Ascending aorta (tissue), 2 donors: ENCODE results near the gene GRM5. TPM values are rescaled to one million over a fixed set of nuclear protein-coding genes. Genes with fewer than 3 reads are reported as not detected.

ENCODE experiments used
- DNase-seq, 2 donors: peaks; one replicate each; pipeline ENCODE4 v3.0.0-alpha.2; 2019; ENCODE audit warnings: low spot score in 2 of 2
- H3K27ac ChIP-seq, 2 donors: fragments of 200-600 bp; sonication (generic); one replicate each; pipeline ENCODE4 v1.5.1; 2016 to 2017; ENCODE audit warnings: mild to moderate bottlenecking in 1 of 2
- H3K27me3 ChIP-seq: fragments of 200-600 bp; sonication (generic); one replicate; pipeline ENCODE4 v1.5.1; 2017
- H3K36me3 ChIP-seq, 2 donors: fragments of 200-600 bp; sonication (generic); one replicate each; pipeline ENCODE4 v1.5.1; 2016
- H3K4me1 ChIP-seq, 2 donors: fragments of 200-600 bp; sonication (generic); one replicate each; pipeline ENCODE4 v1.5.1; 2016 to 2017; ENCODE audit warnings: mild to moderate bottlenecking in 1 of 2
- H3K4me3 ChIP-seq, 2 donors: fragments of 200-600 bp; sonication (generic); one replicate each; pipeline ENCODE4 v1.5.1; 2016 to 2017; ENCODE audit warnings: mild to moderate bottlenecking in 1 of 2
- H3K9me3 ChIP-seq, 2 donors: fragments of 200-600 bp; sonication (generic); one replicate each; pipeline ENCODE4 v1.5.1; 2016
- intact Hi-C: fragments of 100-400 bp; cut with DNase I; formaldehyde crosslinking; loops from one replicate; pipeline ENCODE4 v1.15.1; 2023
- total RNA-seq: library from RNA; depleted of rRNA; stranded (reverse); fragments of >200 nt; gene quantifications from one replicate; pipeline ENCODE4 v1.1.0, GENCODE V29; 2016
- TF ChIP-seq, protein P1 (sequence below), 3 experiments: fragments of 200-600 bp in 2 of 3; fragments of 450-650 bp in 1 of 3; sonication (generic) in 2 of 3; IDR thresholded peaks; one replicate each; pipeline ENCODE4 v1.5.1; 2016 to 2019; ENCODE audit warnings: antibody characterized with exemption in 3 of 3, mild to moderate bottlenecking in 1 of 3, moderate library complexity in 1 of 3

GRM5 gene
- total RNA-seq, 1 donor from 2014 or later = 10.2 TPM

DNA sequence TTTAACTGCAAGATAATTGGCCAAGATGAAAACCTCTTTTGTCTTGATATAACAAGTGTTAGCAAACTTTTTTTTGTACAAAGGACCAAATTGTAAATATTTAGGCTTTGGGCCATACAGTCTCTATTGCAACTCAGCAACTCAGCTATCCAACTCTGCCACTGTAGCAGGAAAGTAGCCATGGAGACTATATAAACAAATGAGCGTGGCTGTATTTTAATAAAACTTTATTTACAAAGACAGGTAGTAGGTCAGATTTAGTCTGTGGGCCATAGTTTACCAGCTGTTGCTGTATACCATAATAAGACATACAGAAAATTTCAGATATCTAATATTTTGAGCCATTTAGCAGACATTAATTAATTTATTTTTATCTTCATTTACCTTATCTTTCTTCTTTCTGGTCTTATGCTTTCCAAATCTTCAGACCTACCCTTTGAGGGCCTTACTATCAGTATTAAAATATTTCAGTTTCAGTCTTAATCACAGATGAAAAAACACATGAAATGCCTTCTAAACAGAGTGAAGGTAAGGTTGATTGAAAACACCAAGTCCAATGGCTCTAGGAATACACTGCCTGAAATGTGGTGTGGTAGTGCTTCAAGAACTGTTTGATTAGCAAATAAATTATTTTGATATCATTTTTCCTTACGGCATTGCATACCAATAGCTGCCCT, 471.4 kb downstream of the GRM5 start:
- intact Hi-C loops = no loop called here
- Histone ChIP-seq H3K4me1 (no peaks in the 10 kb centered on the region), H3K27ac (no peak overlapping the region), H3K27me3 (no peaks in the 10 kb centered on the region), H3K36me3 (no peaks in the 10 kb centered on the region), H3K4me3 (no peak overlapping the region), H3K9me3 (no peaks in the 10 kb centered on the region)
- no peak for DNase-seq
- TF ChIP-seq, protein P1, sequence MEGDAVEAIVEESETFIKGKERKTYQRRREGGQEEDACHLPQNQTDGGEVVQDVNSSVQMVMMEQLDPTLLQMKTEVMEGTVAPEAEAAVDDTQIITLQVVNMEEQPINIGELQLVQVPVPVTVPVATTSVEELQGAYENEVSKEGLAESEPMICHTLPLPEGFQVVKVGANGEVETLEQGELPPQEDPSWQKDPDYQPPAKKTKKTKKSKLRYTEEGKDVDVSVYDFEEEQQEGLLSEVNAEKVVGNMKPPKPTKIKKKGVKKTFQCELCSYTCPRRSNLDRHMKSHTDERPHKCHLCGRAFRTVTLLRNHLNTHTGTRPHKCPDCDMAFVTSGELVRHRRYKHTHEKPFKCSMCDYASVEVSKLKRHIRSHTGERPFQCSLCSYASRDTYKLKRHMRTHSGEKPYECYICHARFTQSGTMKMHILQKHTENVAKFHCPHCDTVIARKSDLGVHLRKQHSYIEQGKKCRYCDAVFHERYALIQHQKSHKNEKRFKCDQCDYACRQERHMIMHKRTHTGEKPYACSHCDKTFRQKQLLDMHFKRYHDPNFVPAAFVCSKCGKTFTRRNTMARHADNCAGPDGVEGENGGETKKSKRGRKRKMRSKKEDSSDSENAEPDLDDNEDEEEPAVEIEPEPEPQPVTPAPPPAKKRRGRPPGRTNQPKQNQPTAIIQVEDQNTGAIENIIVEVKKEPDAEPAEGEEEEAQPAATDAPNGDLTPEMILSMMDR (IDR thresholded peaks at IDR 0.05) = no peak

DNA sequence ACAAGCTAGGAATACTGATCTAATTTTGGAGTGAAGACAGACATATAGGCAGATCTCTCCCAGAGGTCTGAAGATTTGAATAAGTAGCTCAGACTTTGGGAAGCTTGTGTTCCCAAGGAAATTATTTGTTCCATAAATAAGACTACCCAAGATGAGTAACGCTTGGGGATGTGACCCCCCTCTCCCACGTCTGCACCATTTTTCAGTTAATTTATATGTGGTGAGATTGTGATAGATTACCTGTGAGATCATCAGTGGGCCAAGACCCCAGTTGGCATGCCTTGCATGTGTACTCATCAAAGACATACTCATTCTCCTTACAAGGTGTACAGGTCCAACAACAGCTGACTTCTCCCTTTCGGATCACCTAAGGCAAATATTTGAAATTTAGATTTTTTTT, 475.4 kb downstream of the GRM5 start:
- H3K4me1 ChIP-seq = no peaks in the 10 kb centered on the region
- TF ChIP-seq, protein P1 (IDR thresholded peaks at IDR 0.05) = no peak
- no peak for DNase-seq
- no peaks in the 10 kb centered on the region for H3K27me3 ChIP-seq
- intact Hi-C loops = no loop called here
- no peak overlapping the region for H3K4me3 ChIP-seq
- H3K27ac ChIP-seq = no peak overlapping the region
- no peaks in the 10 kb centered on the region for H3K9me3 ChIP-seq
- H3K36me3 ChIP-seq = no peaks in the 10 kb centered on the region

DNA sequence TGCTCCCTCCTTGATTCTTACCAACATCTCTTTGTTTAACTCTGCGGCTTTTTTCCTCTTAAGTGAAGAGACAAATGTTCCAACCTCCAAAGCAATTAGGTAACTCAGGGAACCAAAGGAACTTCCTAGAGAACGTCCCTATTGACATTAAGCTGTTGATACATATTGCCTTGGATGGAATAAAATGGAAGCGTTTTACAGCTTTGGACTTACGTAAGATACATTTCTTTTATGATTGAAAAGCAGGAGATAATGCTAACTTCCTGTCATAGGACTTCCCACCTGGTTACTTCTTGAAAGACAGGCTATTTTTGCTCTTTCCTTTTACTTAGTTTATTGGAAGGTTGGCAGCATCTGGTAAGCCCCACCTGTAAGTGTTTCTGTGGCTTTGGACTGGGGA, 482.5 kb downstream of the GRM5 start:
- TF ChIP-seq, protein P1 (IDR thresholded peaks at IDR 0.05) = no peak
- H3K36me3 ChIP-seq = no peaks in the 10 kb centered on the region
- intact Hi-C loops = no loop called here

DNA sequence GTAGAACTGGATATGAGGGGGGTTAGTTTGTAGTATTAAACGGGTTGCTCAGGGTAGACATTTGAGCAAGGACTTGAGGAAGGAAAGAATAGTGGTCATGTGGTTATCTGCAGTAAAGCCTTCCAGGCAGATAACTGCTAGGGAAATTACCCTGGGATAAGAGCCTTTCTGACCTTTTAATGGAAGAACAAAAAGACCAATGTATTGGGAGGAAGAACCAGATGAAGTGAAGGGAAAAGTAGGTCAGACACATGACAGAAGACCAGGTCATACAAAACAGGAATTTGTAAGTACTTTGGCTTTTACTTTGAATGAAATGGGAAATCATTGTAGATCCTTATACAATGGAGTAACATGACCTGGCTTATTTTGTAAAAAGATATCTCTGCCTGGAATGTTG, 486.3 kb downstream of the GRM5 start:
- no peaks in the 10 kb centered on the region for H3K36me3 ChIP-seq

More for the DNA sequence above, 482.5 kb downstream of the GRM5 start:
- Histone ChIP-seq H3K4me1 (no peaks in the 10 kb centered on the region), H3K4me3 (no peak overlapping the region), H3K27me3 (no peaks in the 10 kb centered on the region), H3K9me3 (no peaks in the 10 kb centered on the region), H3K27ac (no peak overlapping the region)
- DNase-seq = no peak

DNA sequence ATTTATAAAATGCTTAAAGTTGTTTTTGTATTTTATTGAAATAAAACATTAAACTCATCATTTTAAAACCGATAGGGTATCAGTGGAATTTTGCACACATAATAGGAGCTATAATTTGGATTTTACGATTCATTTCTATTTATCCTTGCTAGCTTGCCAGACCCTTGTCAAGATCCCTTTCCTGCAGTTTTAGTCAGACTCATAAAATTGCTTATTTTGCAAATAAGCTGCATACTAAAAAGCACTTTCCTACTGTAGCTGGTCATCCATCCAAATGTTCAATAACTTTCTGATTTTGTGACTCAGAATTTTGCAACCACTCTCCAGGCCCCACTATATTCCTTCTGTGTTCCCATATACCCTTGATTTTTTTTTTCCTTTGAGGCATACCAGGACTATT, 489.0 kb downstream of the GRM5 start:
- Histone ChIP-seq H3K27me3 (no peaks in the 10 kb centered on the region), H3K9me3 (no peaks in the 10 kb centered on the region), H3K4me3 (no peak overlapping the region), H3K36me3 (no peaks in the 10 kb centered on the region), H3K27ac (no peak overlapping the region), H3K4me1 (no peaks in the 10 kb centered on the region)
- intact Hi-C loops = no loop called here
- DNase-seq = no peak
- TF ChIP-seq, protein P1 (IDR thresholded peaks at IDR 0.05) = no peak

More for the DNA sequence above, 486.3 kb downstream of the GRM5 start:
- DNase-seq = no peak
- Histone ChIP-seq H3K9me3 (no peaks in the 10 kb centered on the region), H3K27ac (no peak overlapping the region), H3K27me3 (no peaks in the 10 kb centered on the region), H3K4me3 (no peak overlapping the region), H3K4me1 (no peaks in the 10 kb centered on the region)
- TF ChIP-seq, protein P1 (IDR thresholded peaks at IDR 0.05) = no peak
- intact Hi-C loops = no loop called here

DNA sequence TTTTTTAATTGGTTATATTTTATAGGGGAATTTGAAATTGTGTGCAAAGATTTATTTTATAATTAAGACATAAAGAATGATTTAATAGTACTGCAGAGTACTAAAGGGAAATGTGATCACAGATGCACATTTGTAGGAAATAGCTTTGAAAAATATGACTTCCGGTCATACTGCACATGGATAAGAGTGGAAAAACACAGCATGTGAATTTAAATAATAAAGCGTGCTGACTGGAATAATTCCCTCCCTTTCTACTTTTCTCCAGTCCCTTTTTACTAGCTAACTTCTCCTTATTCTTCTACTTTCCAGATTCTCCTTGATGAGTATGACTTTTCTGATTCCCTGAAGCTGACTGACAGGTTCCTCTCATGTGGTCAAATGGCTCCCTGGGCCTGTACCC, 489.9 kb downstream of the GRM5 start:
- H3K27ac ChIP-seq = no peak overlapping the region
- H3K4me1 ChIP-seq = no peaks in the 10 kb centered on the region
- H3K27me3 ChIP-seq = no peaks in the 10 kb centered on the region
- TF ChIP-seq, protein P1 (IDR thresholded peaks at IDR 0.05) = no peak
- intact Hi-C loops = no loop called here
- no peaks in the 10 kb centered on the region for H3K9me3 ChIP-seq
- H3K4me3 ChIP-seq = no peak overlapping the region
- no peak for DNase-seq
- no peaks in the 10 kb centered on the region for H3K36me3 ChIP-seq
